SK-N-MC (cell line): ENCODE results near the gene PSMA3.
"Not testable (repeated sequence)": the region's sequence is repeated elsewhere in the genome, so short reads cannot be mapped to it uniquely, and the experiment has no call there.

Experiments
- DNase-seq: peaks from one replicate; pipeline ENCODE4 v3.0.0-alpha.2; 2011; ENCODE audit warnings: low read depth, low spot score
- H3K27ac ChIP-seq: fragments of 200-600 bp; sonication (generic); 2 replicates; pipeline ENCODE4 v1.5.1; 2016; ENCODE audit warnings: mixed run types
- H3K36me3 ChIP-seq: fragments of 200-600 bp; sonication (generic); 2 replicates; pipeline ENCODE4 v1.6.1; 2017; ENCODE audit warnings: antibody characterized with exemption, low read length, mixed read lengths; ENCODE audit not compliant: insufficient read depth
- H3K4me3 ChIP-seq: fragments of 200-600 bp; sonication (generic); 2 replicates; pipeline ENCODE4 v1.5.1; 2016
- H3K9ac ChIP-seq: fragments of 200-600 bp; sonication (generic); 2 replicates; pipeline ENCODE4 v1.8.0; 2017; ENCODE audit warnings: mixed run types, mixed read lengths; ENCODE audit not compliant: insufficient read length
- H3K9me3 ChIP-seq: fragments of 200-600 bp; sonication (generic); 2 replicates; pipeline ENCODE4 v1.6.1; 2017; ENCODE audit warnings: low read depth, mild to moderate bottlenecking, antibody characterized with exemption, low read length, moderate library complexity, mixed read lengths
- EZH2 ChIP-seq: fragments of 200-600 bp; sonication (generic); IDR thresholded peaks from one replicate; pipeline ENCODE4 v1.6.1; 2017; ENCODE audit warnings: antibody characterized with exemption
- FOXP2 ChIP-seq: optimal IDR thresholded peaks from 2 replicates; pipeline ENCODE3; 2011; ENCODE audit warnings: mild to moderate bottlenecking, moderate library complexity; ENCODE audit not compliant: insufficient read depth; ENCODE audit errors: extremely low read length, control extremely low read depth
- POLR2AphosphoS5 ChIP-seq: IDR thresholded peaks from 2 replicates; pipeline ENCODE4 v1.6.1; 2012; ENCODE audit warnings: mild to moderate bottlenecking, low read depth, low read length, borderline replicate concordance

Gene PSMA3

GRCh38 chr14:58258156-58258555, 13.5 kb downstream of the PSMA3 start:
- no peak for TF ChIP-seq EZH2
- no peak for TF ChIP-seq POLR2AphosphoS5
- TF ChIP-seq FOXP2, result no peak
- DNase-seq, result no peak
- H3K9me3 ChIP-seq, result no peaks in the 10 kb centered on the region
- H3K27ac ChIP-seq, result no peak overlapping the region
- H3K9ac ChIP-seq, result no peak overlapping the region
- H3K36me3 ChIP-seq, result peaks cover 88% of the 10 kb centered on the region
- no peak overlapping the region for H3K4me3 ChIP-seq

DNA sequence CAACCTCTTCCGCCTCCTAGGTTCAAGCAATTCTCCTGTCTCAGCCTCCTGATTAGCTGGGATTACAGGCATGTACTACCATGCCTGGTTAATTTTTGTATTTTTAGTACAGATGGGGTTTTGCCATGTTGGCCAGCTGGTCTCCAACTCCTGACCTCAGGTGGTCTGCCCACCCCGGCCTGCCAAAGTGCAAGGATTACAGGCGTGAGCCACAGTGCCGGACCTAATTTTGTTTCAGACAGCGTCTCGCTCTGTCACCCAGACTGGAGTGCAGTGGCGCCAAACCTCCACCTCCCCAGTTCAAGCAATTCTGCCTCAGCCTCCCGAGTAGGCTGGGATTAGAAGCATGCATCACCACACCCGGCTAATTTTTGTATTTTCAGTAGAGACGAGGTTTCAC, 17.4 kb downstream of the PSMA3 start:
- peaks cover 98% of the 10 kb centered on the region for H3K36me3 ChIP-seq
- not testable (repeated sequence) for DNase-seq, H3K4me3 ChIP-seq, H3K27ac ChIP-seq, H3K9ac ChIP-seq, H3K9me3 ChIP-seq

DNA sequence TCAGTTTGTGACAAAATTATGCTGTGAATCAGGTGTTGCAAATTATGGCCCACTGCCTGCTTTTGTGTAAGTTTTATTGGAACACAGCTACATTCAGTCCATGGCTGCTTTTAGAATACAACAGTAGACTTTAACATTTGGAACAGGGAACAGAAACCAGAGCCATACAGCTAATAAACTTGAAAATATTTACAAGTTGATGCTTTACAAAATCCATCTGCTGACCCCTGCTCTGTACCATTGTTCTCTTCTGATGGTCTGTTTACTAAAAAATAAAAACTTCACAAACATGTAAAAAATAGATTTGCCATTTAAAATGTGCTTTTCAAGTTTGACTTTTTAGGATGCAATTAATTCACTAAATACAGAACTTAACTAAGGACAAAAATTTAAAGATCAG, 20.8 kb downstream of the PSMA3 start:
- Histone ChIP-seq H3K9me3 (no peaks in the 10 kb centered on the region), H3K4me3 (no peak overlapping the region)
- TF ChIP-seq POLR2AphosphoS5 (no peak), FOXP2 (no peak), EZH2 (no peak)

GRCh38 chr14:58270628-58271027, 26.0 kb downstream of the PSMA3 start:
- Histone ChIP-seq H3K4me3 (no peak overlapping the region), H3K27ac (no peak overlapping the region), H3K9ac (no peak overlapping the region), H3K9me3 (no peaks in the 10 kb centered on the region), H3K36me3 (peaks cover 93% of the 10 kb centered on the region)
- DNase-seq, result no peak
- TF ChIP-seq EZH2, result no peak
- TF ChIP-seq POLR2AphosphoS5, result no peak
- no peak for TF ChIP-seq FOXP2

More for the DNA sequence above, 20.8 kb downstream of the PSMA3 start:
- H3K9ac ChIP-seq, result no peak overlapping the region
- peaks cover 99% of the 10 kb centered on the region for H3K36me3 ChIP-seq
- peak overlapping the region; percentile 27; the same call in 1 of the 2 replicates for H3K27ac ChIP-seq
- no peak for DNase-seq

- Histone ChIP-seq H3K4me3 (no peak overlapping the region), H3K36me3 (peaks cover 78% of the 10 kb centered on the region), H3K9ac (no peak overlapping the region), H3K27ac (no peak overlapping the region; the same call in 1 of the 2 replicates), H3K9me3 (no peaks in the 10 kb centered on the region)
- no peak for TF ChIP-seq POLR2AphosphoS5
- TF ChIP-seq FOXP2, result no peak
- no peak for DNase-seq
Observed at GRCh38 chr14:58272588-58273372, 28.1 kb downstream of the PSMA3 start.

DNA sequence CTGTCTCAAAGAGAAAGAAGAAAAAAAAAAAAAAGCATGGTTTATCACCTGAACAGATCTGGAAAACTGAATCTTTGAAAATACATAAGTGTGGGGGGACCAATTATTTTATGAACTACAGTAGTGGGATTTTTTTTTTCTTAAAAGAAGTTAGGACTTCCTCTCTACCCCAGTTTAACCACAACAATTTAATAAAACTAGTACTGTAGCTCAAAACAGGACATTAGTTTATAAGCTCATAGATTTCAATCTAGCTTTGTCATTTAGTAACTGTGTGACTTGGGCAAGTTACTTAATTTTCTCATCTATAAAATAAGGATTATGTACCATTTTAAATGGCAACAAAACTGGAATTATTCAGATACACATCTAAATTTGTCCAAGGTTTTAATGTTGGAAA, 30.2 kb downstream of the PSMA3 start:
- H3K36me3 ChIP-seq, result peaks cover 77% of the 10 kb centered on the region
- H3K9me3 ChIP-seq, result no peaks in the 10 kb centered on the region
- DNase-seq, result no peak
- no peak for TF ChIP-seq FOXP2
- TF ChIP-seq EZH2, result no peak
- no peak for TF ChIP-seq POLR2AphosphoS5
- H3K4me3 ChIP-seq, result no peak overlapping the region
- peak overlapping the region; percentile 65 for H3K27ac ChIP-seq
- no peak overlapping the region for H3K9ac ChIP-seq

GRCh38 chr14:58275527-58276190, 31.0 kb downstream of the PSMA3 start:
- no peak for DNase-seq
- no peaks in the 10 kb centered on the region for H3K9me3 ChIP-seq
- no peak overlapping the region for H3K9ac ChIP-seq
- H3K36me3 ChIP-seq, result peaks cover 75% of the 10 kb centered on the region
- H3K27ac ChIP-seq, result peak overlapping the region; percentile 65
- H3K4me3 ChIP-seq, result no peak overlapping the region
- TF ChIP-seq POLR2AphosphoS5 (no peak), EZH2 (no peak), FOXP2 (no peak)

- peak overlapping the region; percentile 65 for H3K27ac ChIP-seq
- H3K4me3 ChIP-seq, result no peak overlapping the region
- no peaks in the 10 kb centered on the region for H3K9me3 ChIP-seq
- H3K9ac ChIP-seq, result no peak overlapping the region
- DNase-seq, result no peak
- peaks cover 72% of the 10 kb centered on the region for H3K36me3 ChIP-seq
- TF ChIP-seq FOXP2 (no peak), EZH2 (no peak), POLR2AphosphoS5 (no peak)
Observed at GRCh38 chr14:58276208-58276607, 31.6 kb downstream of the PSMA3 start.
